Hematopoietic multipotent progenitor cell (in vitro differentiated cells): ENCODE measurements around the gene CYP27C1. TPM values are rescaled to one million over a fixed set of nuclear protein-coding genes. Genes with fewer than 3 reads are reported as not detected.

ENCODE experiments used
- DNase-seq, 3 donors: peaks; one replicate each; pipeline ENCODE4 v3.0.0-alpha.2; 2011 to 2015; ENCODE audit warnings: low read depth in 2 of 3, low spot score in 2 of 3
- total RNA-seq: library from RNA; depleted of rRNA; stranded (reverse); fragments of >200 nt; gene quantifications from one replicate; pipeline ENCODE4 v1.2.3, GENCODE V29; 2012

The CYP27C1 gene
- total RNA-seq, 1 donor = not detected

- peak in 2 of 3 donors; percentile 26 to 36 for DNase-seq
Observed at GRCh38 chr2:127157651-127158485, 62.2 kb downstream of the CYP27C1 start.

GRCh38 chr2:127157114-127157513, 63.0 kb downstream of the CYP27C1 start:
- DNase-seq = no peak

- no peak for DNase-seq
Observed at GRCh38 chr2:127155947-127156346, 64.2 kb downstream of the CYP27C1 start.

GRCh38 chr2:127155028-127155581, 65.0 kb downstream of the CYP27C1 start:
- DNase-seq = no peak

GRCh38 chr2:127154396-127154795, 65.7 kb downstream of the CYP27C1 start:
- no peak for DNase-seq

GRCh38 chr2:127153691-127154158, 66.4 kb downstream of the CYP27C1 start:
- DNase-seq = no peak

GRCh38 chr2:127150996-127151395, 69.1 kb downstream of the CYP27C1 start:
- DNase-seq = no peak

GRCh38 chr2:127149384-127149783, 70.7 kb downstream of the CYP27C1 start:
- DNase-seq = no peak

- no peak for DNase-seq
Observed at GRCh38 chr2:127146820-127147502, 73.1 kb downstream of the CYP27C1 start.

- no peak for DNase-seq
Observed at GRCh38 chr2:127146071-127146725, 73.9 kb downstream of the CYP27C1 start.

- DNase-seq = no peak
Observed at GRCh38 chr2:127145280-127145895, 74.7 kb downstream of the CYP27C1 start.

- DNase-seq = no peak
Observed at GRCh38 chr2:127143841-127144782, 76.0 kb downstream of the CYP27C1 start.

GRCh38 chr2:127142663-127143630, 77.2 kb downstream of the CYP27C1 start:
- no peak for DNase-seq

- DNase-seq = peak in 1 of 3 donors; percentile 28
Observed at GRCh38 chr2:127140538-127140937, 79.6 kb downstream of the CYP27C1 start.

- no peak for DNase-seq
Observed at GRCh38 chr2:127139766-127140165, 80.3 kb downstream of the CYP27C1 start.

GRCh38 chr2:127138281-127138680, 81.8 kb downstream of the CYP27C1 start:
- DNase-seq = no peak

- no peak for DNase-seq
Observed at GRCh38 chr2:127137741-127138140, 82.4 kb downstream of the CYP27C1 start.

GRCh38 chr2:127137225-127137624, 82.9 kb downstream of the CYP27C1 start:
- no peak for DNase-seq
